ENCODE measurements around the gene VAC14.

VAC14 gene

DNA sequence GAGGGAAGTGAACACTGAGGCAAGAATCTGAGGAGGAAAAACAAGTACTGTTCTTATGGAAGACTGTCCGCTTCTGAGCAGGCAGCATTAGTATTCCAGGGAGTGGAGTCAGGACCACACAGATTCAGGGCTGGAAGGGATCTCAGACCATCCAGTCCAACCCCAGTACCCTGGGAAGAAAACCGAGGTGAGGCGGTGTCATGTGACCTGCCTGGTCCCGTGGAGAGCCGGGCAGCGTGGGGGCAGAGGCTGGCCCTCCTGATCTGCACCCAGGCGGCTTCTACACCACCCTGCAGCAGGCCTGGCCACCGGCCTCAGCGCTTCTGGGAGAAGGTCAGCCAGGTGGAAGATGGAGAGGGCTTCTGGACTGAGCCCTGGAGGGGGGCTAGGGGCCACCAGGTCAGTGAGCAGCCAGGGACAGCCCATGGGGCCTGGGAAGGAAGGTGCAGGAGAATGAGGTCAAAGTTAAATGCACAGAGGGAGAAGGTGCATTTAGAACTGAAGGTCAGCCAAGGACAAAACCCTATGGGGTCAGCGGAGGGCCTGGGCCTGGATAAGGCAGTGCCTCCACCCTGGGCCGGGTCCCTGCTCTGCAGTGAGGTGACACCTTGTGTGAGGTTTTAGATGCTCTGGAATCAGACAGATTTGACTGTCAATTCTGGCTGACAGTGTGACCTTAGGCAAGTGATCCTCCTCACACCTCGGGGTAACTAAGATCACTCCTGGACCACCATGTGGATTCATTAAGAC lies 45.9 kb downstream of the VAC14 start:
- Histone ChIP-seq H2AFZ (ENCODE audit: low read length) (no peak overlapping the region), H3F3A (ENCODE audit: low read depth) (no peaks in the 10 kb centered on the region), H3K9ac (ENCODE audit: low read depth, low read length, poor library complexity, severe bottlenecking) (no peak overlapping the region), H3K9me3 (ENCODE audit: insufficient read depth, low read depth, low read length) (no peaks in the 10 kb centered on the region), H3K4me3 (ENCODE audit: low read length, poor library complexity, severe bottlenecking) (no peak overlapping the region), H3K9me2 (replicated peaks; ENCODE audit: low read depth, low read length) (no peaks in the 10 kb centered on the region), H3K4me1 (ENCODE audit: insufficient read depth, low read length, poor library complexity, severe bottlenecking) (peaks cover 14% of the 10 kb centered on the region), H4K20me1 (ENCODE audit: insufficient read depth, low read length, poor library complexity, severe bottlenecking) (no peaks in the 10 kb centered on the region), H3K36me3 (ENCODE audit: insufficient read depth, low read length) (peaks cover 9% of the 10 kb centered on the region; the same call in 1 of the 2 replicates), H3K79me2 (ENCODE audit: insufficient read depth, low read length) (no peaks in the 10 kb centered on the region), H3K4me2 (ENCODE audit: low read depth, low read length, poor library complexity, severe bottlenecking) (no peak overlapping the region), H3K27me3 (ENCODE audit: insufficient read depth, low read length, poor library complexity, severe bottlenecking) (no peaks in the 10 kb centered on the region)
- TF ChIP-seq, protein P1, sequence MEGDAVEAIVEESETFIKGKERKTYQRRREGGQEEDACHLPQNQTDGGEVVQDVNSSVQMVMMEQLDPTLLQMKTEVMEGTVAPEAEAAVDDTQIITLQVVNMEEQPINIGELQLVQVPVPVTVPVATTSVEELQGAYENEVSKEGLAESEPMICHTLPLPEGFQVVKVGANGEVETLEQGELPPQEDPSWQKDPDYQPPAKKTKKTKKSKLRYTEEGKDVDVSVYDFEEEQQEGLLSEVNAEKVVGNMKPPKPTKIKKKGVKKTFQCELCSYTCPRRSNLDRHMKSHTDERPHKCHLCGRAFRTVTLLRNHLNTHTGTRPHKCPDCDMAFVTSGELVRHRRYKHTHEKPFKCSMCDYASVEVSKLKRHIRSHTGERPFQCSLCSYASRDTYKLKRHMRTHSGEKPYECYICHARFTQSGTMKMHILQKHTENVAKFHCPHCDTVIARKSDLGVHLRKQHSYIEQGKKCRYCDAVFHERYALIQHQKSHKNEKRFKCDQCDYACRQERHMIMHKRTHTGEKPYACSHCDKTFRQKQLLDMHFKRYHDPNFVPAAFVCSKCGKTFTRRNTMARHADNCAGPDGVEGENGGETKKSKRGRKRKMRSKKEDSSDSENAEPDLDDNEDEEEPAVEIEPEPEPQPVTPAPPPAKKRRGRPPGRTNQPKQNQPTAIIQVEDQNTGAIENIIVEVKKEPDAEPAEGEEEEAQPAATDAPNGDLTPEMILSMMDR (conservative IDR thresholded peaks at IDR 0.05; ENCODE audit: low read length): no peak
- TF ChIP-seq EZH2phosphoT487 (IDR thresholded peaks at IDR 0.05; ENCODE audit: borderline replicate concordance): no peak

GRCh38 chr16:70754371-70754770 lies 46.6 kb downstream of the VAC14 start:
- no peaks in the 10 kb centered on the region for H3F3A ChIP-seq (ENCODE audit: low read depth)
- no peaks in the 10 kb centered on the region for H3K27me3 ChIP-seq (ENCODE audit: insufficient read depth, low read length, poor library complexity, severe bottlenecking)
- no peak overlapping the region for H2AFZ ChIP-seq (ENCODE audit: low read length)
- peaks cover 14% of the 10 kb centered on the region for H3K4me1 ChIP-seq (ENCODE audit: insufficient read depth, low read length, poor library complexity, severe bottlenecking)
- no peak overlapping the region for H3K9ac ChIP-seq (ENCODE audit: low read depth, low read length, poor library complexity, severe bottlenecking)
- no peaks in the 10 kb centered on the region for H4K20me1 ChIP-seq (ENCODE audit: insufficient read depth, low read length, poor library complexity, severe bottlenecking)
- H3K4me3 ChIP-seq (ENCODE audit: low read length, poor library complexity, severe bottlenecking): no peak overlapping the region
- H3K36me3 ChIP-seq (ENCODE audit: insufficient read depth, low read length): peaks cover 9% of the 10 kb centered on the region; the same call in 1 of the 2 replicates
- H3K79me2 ChIP-seq (ENCODE audit: insufficient read depth, low read length): no peaks in the 10 kb centered on the region
- no peak overlapping the region for H3K4me2 ChIP-seq (ENCODE audit: low read depth, low read length, poor library complexity, severe bottlenecking)
- no peaks in the 10 kb centered on the region for H3K9me2 ChIP-seq (replicated peaks; ENCODE audit: low read depth, low read length)
- no peaks in the 10 kb centered on the region for H3K9me3 ChIP-seq (ENCODE audit: insufficient read depth, low read depth, low read length)
- TF ChIP-seq EZH2phosphoT487 (IDR thresholded peaks at IDR 0.05; ENCODE audit: borderline replicate concordance): no peak
- TF ChIP-seq, protein P1 (conservative IDR thresholded peaks at IDR 0.05; ENCODE audit: low read length): no peak

- no peaks in the 10 kb centered on the region for H3F3A ChIP-seq (ENCODE audit: low read depth)
- H4K20me1 ChIP-seq (ENCODE audit: insufficient read depth, low read length, poor library complexity, severe bottlenecking): no peaks in the 10 kb centered on the region
- no peaks in the 10 kb centered on the region for H3K27me3 ChIP-seq (ENCODE audit: insufficient read depth, low read length, poor library complexity, severe bottlenecking)
- peaks cover 14% of the 10 kb centered on the region for H3K4me1 ChIP-seq (ENCODE audit: insufficient read depth, low read length, poor library complexity, severe bottlenecking)
- H2AFZ ChIP-seq (ENCODE audit: low read length): no peak overlapping the region
- H3K9me3 ChIP-seq (ENCODE audit: insufficient read depth, low read depth, low read length): no peaks in the 10 kb centered on the region
- H3K4me3 ChIP-seq (ENCODE audit: low read length, poor library complexity, severe bottlenecking): no peak overlapping the region
- H3K4me2 ChIP-seq (ENCODE audit: low read depth, low read length, poor library complexity, severe bottlenecking): no peak overlapping the region
- no peaks in the 10 kb centered on the region for H3K9me2 ChIP-seq (replicated peaks; ENCODE audit: low read depth, low read length)
- no peak for TF ChIP-seq EZH2phosphoT487 (IDR thresholded peaks at IDR 0.05; ENCODE audit: borderline replicate concordance)
- TF ChIP-seq, protein P1 (conservative IDR thresholded peaks at IDR 0.05; ENCODE audit: low read length): no peak
- peaks cover 9% of the 10 kb centered on the region; the same call in 1 of the 2 replicates for H3K36me3 ChIP-seq (ENCODE audit: insufficient read depth, low read length)
- H3K79me2 ChIP-seq (ENCODE audit: insufficient read depth, low read length): no peaks in the 10 kb centered on the region
- H3K9ac ChIP-seq (ENCODE audit: low read depth, low read length, poor library complexity, severe bottlenecking): no peak overlapping the region
Measured at GRCh38 chr16:70753694-70754325, 47.1 kb downstream of the VAC14 start.
